H1 (cell line): ENCODE measurements around the gene LRP8. TPM values are rescaled to one million over a fixed set of nuclear protein-coding genes. Genes with fewer than 3 reads are reported as not detected.

Experiments
- CTCF ChIA-PET: fragments of 300-600 bp; sonication (Branson Sonifier 250); formaldehyde crosslinking; loops from one replicate; lab custom pipeline; 2021; ENCODE audit not compliant: partially characterized antibody; lab: Charles Lee
- POLR2A ChIA-PET: fragments of 300-600 bp; sonication (Branson Sonifier 250); formaldehyde crosslinking; loops from one replicate; lab custom pipeline; 2021; ENCODE audit warnings: inconsistent platforms; ENCODE audit not compliant: partially characterized antibody; lab: Charles Lee
- DNase-seq, 2 experiments: peaks; one replicate each; pipeline versions ENCODE4 v3.0.0 to v3.0.0-alpha.2; 2010 to 2022; ENCODE audit warnings: low spot score in 2 of 2, low read depth in 1 of 2, mixed read lengths in 1 of 2
- FAIRE-seq: peaks from 2 replicates; lab custom pipeline; 2011; peaks lifted over from hg19 to GRCh38; lab: Jason Lieb, UNC
- H2AFZ ChIP-seq: 2 replicates; pipeline ENCODE4 v1.8.1; 2012; ENCODE audit warnings: low read length, inconsistent platforms
- H2AK5ac ChIP-seq: 2 replicates; pipeline ENCODE4 v1.6.1; 2013; ENCODE audit warnings: low read depth, low read length
- H2BK120ac ChIP-seq: replicated peaks from 2 replicates; pipeline ENCODE3; 2013; ENCODE audit warnings: low read depth, low read length, inconsistent platforms
- H2BK12ac ChIP-seq: 2 replicates; pipeline ENCODE4 v1.6.1; 2013; ENCODE audit warnings: low read depth, low read length
- H2BK15ac ChIP-seq: 2 replicates; pipeline ENCODE4 v1.6.1; 2013; ENCODE audit warnings: low read length
- H2BK20ac ChIP-seq: 2 replicates; pipeline ENCODE4 v1.6.1; 2013; ENCODE audit warnings: low read length
- H2BK5ac ChIP-seq: 2 replicates; pipeline ENCODE4 v1.6.1; 2013; ENCODE audit warnings: low read depth, low read length
- H3K14ac ChIP-seq: 2 replicates; pipeline ENCODE4 v1.6.1; 2013; ENCODE audit warnings: inconsistent platforms; ENCODE audit not compliant: insufficient read length
- H3K18ac ChIP-seq: 2 replicates; pipeline ENCODE4 v1.6.1; 2013; ENCODE audit warnings: low read length; ENCODE audit errors: extremely low read depth
- H3K23ac ChIP-seq: 2 replicates; pipeline ENCODE4 v1.6.1; 2013; ENCODE audit warnings: inconsistent platforms; ENCODE audit not compliant: insufficient read length
- H3K23me2 ChIP-seq: 2 replicates; pipeline ENCODE4 v1.6.1; 2013; ENCODE audit warnings: low read depth, low read length
- H3K27ac ChIP-seq: 2 replicates; pipeline ENCODE4 v1.6.1; 2011; ENCODE audit warnings: low read depth, low read length, inconsistent platforms
- H3K27me3 ChIP-seq, 4 experiments: replicated peaks in 1 of 4; 1 replicate in 1 of 4; 2 replicates in 3 of 4; pipeline versions ENCODE4 v1.6.1 to v1.8.1; 2011 to 2013; ENCODE audit warnings: low read length in 3 of 4, mild to moderate bottlenecking in 3 of 4, inconsistent platforms in 2 of 4, mixed read lengths in 2 of 4, moderate library complexity in 1 of 4; ENCODE audit not compliant: control insufficient read depth in 3 of 4, insufficient read depth in 3 of 4; ENCODE audit errors: extremely low read depth in 1 of 4
- H3K36me3 ChIP-seq, 4 experiments: 2 replicates each; pipeline versions ENCODE4 v1.6.1 to v1.8.1; 2011 to 2013; ENCODE audit warnings: mild to moderate bottlenecking in 4 of 4, low read length in 3 of 4, moderate library complexity in 2 of 4, control low read depth in 1 of 4, inconsistent platforms in 1 of 4; ENCODE audit not compliant: insufficient read depth in 4 of 4, control insufficient read depth in 2 of 4
- H3K4ac ChIP-seq: replicated peaks from 2 replicates; pipeline ENCODE3; 2013; ENCODE audit warnings: low read length, low read depth, mixed read lengths, inconsistent platforms; ENCODE audit not compliant: insufficient read length
- H3K4me1 ChIP-seq, 4 experiments: replicated peaks in 1 of 4; 1 replicate in 1 of 4; 2 replicates in 3 of 4; pipeline versions ENCODE4 v1.6.1 to v1.8.1; 2011 to 2013; ENCODE audit warnings: low read length in 3 of 4, inconsistent platforms in 2 of 4, mixed read lengths in 1 of 4; ENCODE audit not compliant: insufficient read depth in 4 of 4, control insufficient read depth in 3 of 4
- H3K4me2 ChIP-seq, 2 experiments: 2 replicates each; pipeline versions ENCODE4 v1.6.1 to v1.8.1; 2011 to 2013; ENCODE audit warnings: low read depth in 2 of 2, low read length in 2 of 2, control low read depth in 1 of 2, inconsistent platforms in 1 of 2, mild to moderate bottlenecking in 1 of 2; ENCODE audit not compliant: insufficient read depth in 1 of 2
- H3K4me3 ChIP-seq, 4 experiments: fragments of 200-600, 300-600 bp in 1 of 4; sonication (generic), shearing (Covaris generic), sonication (Bioruptor Twin) in 1 of 4; 2 replicates each; pipeline versions ENCODE4 v1.5.1 to v1.8.1; 2011 to 2016; ENCODE audit warnings: low read length in 4 of 4, low read depth in 3 of 4, control low read depth in 2 of 4, inconsistent platforms in 2 of 4, mild to moderate bottlenecking in 2 of 4, mixed read lengths in 1 of 4, moderate library complexity in 1 of 4; ENCODE audit not compliant: insufficient read depth in 2 of 4; ENCODE audit errors: extremely low read depth in 1 of 4
- H3K56ac ChIP-seq: replicated peaks from 2 replicates; pipeline ENCODE3; 2013; ENCODE audit warnings: low read depth, mild to moderate bottlenecking, mixed read lengths, low read length, inconsistent platforms; ENCODE audit not compliant: insufficient read length
- H3K79me1 ChIP-seq: 2 replicates; pipeline ENCODE4 v1.6.1; 2013; ENCODE audit warnings: low read depth, low read length, control low read depth
- H3K79me2 ChIP-seq, 2 experiments: 2 replicates each; pipeline versions ENCODE4 v1.6.1 to v1.8.1; 2012 to 2013; ENCODE audit warnings: low read length in 2 of 2, mild to moderate bottlenecking in 2 of 2, inconsistent platforms in 1 of 2; ENCODE audit not compliant: insufficient read depth in 2 of 2, control insufficient read depth in 1 of 2
- H3K9ac ChIP-seq, 4 experiments: replicated peaks in 1 of 4; 1 replicate in 1 of 4; 2 replicates in 3 of 4; pipeline versions ENCODE4 v1.6.1 to v1.8.1; 2011 to 2013; ENCODE audit warnings: low read depth in 3 of 4, low read length in 3 of 4, control low read depth in 2 of 4, mild to moderate bottlenecking in 2 of 4, moderate library complexity in 2 of 4, inconsistent platforms in 1 of 4; ENCODE audit errors: extremely low read depth in 1 of 4
- H3K9me3 ChIP-seq, 2 experiments: 2 replicates each; pipeline versions ENCODE4 v1.6.1 to v1.8.1; 2012 to 2013; ENCODE audit warnings: mild to moderate bottlenecking in 2 of 2, moderate library complexity in 2 of 2, control low read depth in 1 of 2, inconsistent platforms in 1 of 2, low read depth in 1 of 2, low read length in 1 of 2, mixed read lengths in 1 of 2; ENCODE audit not compliant: insufficient read depth in 2 of 2
- H4K20me1 ChIP-seq, 2 experiments: replicated peaks in 1 of 2; 2 replicates each; pipeline versions ENCODE3 to v1.8.1; 2011 to 2013; ENCODE audit warnings: inconsistent platforms in 2 of 2, low read length in 2 of 2, mild to moderate bottlenecking in 1 of 2; ENCODE audit not compliant: insufficient read depth in 2 of 2, control insufficient read depth in 1 of 2
- H4K5ac ChIP-seq: 2 replicates; pipeline ENCODE4 v1.6.1; 2013; ENCODE audit warnings: low read length, low read depth, mixed read lengths, inconsistent platforms; ENCODE audit not compliant: insufficient read length
- H4K8ac ChIP-seq: 2 replicates; pipeline ENCODE4 v1.8.0; 2013; ENCODE audit warnings: mild to moderate bottlenecking, moderate library complexity, low read length, inconsistent platforms; ENCODE audit not compliant: insufficient read depth; ENCODE audit errors: extremely low read depth
- H4K91ac ChIP-seq: replicated peaks from 2 replicates; pipeline ENCODE3; 2013; ENCODE audit warnings: low read length, mixed read lengths, inconsistent platforms; ENCODE audit not compliant: insufficient read length
- BRCA1 ChIP-seq: IDR thresholded peaks from 2 replicates; pipeline ENCODE4 v1.6.1; 2012; ENCODE audit warnings: low read depth, low read length, improper control_type of control experiment
- CBX8 ChIP-seq: fragments of 300-800, 300-1000 bp; sonication (generic); IDR thresholded peaks from 2 replicates; pipeline ENCODE4 v1.7.1; 2016; ENCODE audit warnings: low read depth, low read length, borderline replicate concordance
- CTCF ChIP-seq, 3 experiments: IDR thresholded peaks; 1 replicate in 2 of 3; 2 replicates in 1 of 3; pipeline versions ENCODE4 v1.5.1 to v1.6.1; 2011; ENCODE audit warnings: low read length in 3 of 3, mild to moderate bottlenecking in 3 of 3, inconsistent platforms in 2 of 3, low read depth in 1 of 3, moderate library complexity in 1 of 3; ENCODE audit not compliant: insufficient read depth in 1 of 3; ENCODE audit errors: control extremely low read depth in 1 of 3
- EZH2 ChIP-seq: fragments of 200-600 bp; sonication (generic); IDR thresholded peaks from 2 replicates; pipeline ENCODE4 v1.7.1; 2012; ENCODE audit warnings: low read depth, mild to moderate bottlenecking, moderate library complexity, low read length, inconsistent platforms; ENCODE audit not compliant: severe bottlenecking
- FOSL1 ChIP-seq: IDR thresholded peaks from 2 replicates; pipeline ENCODE4 v1.6.1; 2011; ENCODE audit warnings: mild to moderate bottlenecking, low read depth, low read length, moderate library complexity; ENCODE audit not compliant: insufficient read depth
- JUND ChIP-seq: IDR thresholded peaks from 2 replicates; pipeline ENCODE4 v1.6.1; 2011; ENCODE audit warnings: mild to moderate bottlenecking, improper control_type of control experiment, low read length
- RAD21 ChIP-seq, 2 experiments: IDR thresholded peaks in 1 of 2; conservative IDR thresholded peaks in 1 of 2; 2 replicates each; pipeline ENCODE4 v1.6.1; 2011; ENCODE audit warnings: low read depth in 2 of 2, low read length in 2 of 2, improper control_type of control experiment in 1 of 2, inconsistent platforms in 1 of 2, mild to moderate bottlenecking in 1 of 2, moderate library complexity in 1 of 2
- RFX5 ChIP-seq: IDR thresholded peaks from 2 replicates; pipeline ENCODE4 v1.6.1; 2011; ENCODE audit warnings: low read depth, low read length, improper control_type of control experiment, borderline replicate concordance
- WGBS, 2 experiments: shearing (Covaris generic) in 1 of 2; methylation state at CpG; one replicate each; pipeline versions ENCODE4 v1.1.6 to v1.1.7; 2013 to 2015; ENCODE audit warnings: low lambda C conversion rate in 2 of 2, mixed read lengths in 2 of 2, inconsistent platforms in 1 of 2, low coverage in 1 of 2, missing lambda C conversion rate in 1 of 2; ENCODE audit not compliant: insufficient replicate concordance in 2 of 2, insufficient coverage in 1 of 2, insufficient read length in 1 of 2; ENCODE audit errors: extremely low coverage in 1 of 2, missing lambda C conversion rate in 1 of 2; 5-methylcytosine and 5-hydroxymethylcytosine counted together
- polyA plus RNA-seq, 7 experiments: library from polyadenylated mRNA; depleted of rRNA in 3 of 7; stranded (reverse) in 5 of 7; unstranded in 2 of 7; fragments of >200 nt in 5 of 7; fragments of 200-250 nt in 2 of 7; gene quantifications; 1 replicate in 5 of 7; 2 replicates in 1 of 7; 4 replicates in 1 of 7; pipeline versions ENCODE4 v1.2.1 to v1.2.3, GENCODE V29; 2011 to 2013; ENCODE audit warnings: missing spikeins in 2 of 7, mixed read lengths in 2 of 7
- total RNA-seq: library from RNA; stranded (reverse); fragmentation: NEBNext Ultra II Directional; extraction: Animal tissue kit (Norgen Biotek cat#: 25700); gene quantifications from 2 replicates; pipeline ENCODE4 v1.2.1, GENCODE V29; 2021

The LRP8 gene
- total and polyA plus RNA-seq, 2 of the 8 experiments (the other 6 are each of a cell fraction or from before 2014, with no cell fraction given) = 63.2 to 66.4 TPM

GRCh38 chr1:53285969-53286760, 41.7 kb downstream of the LRP8 start:
- H3K18ac ChIP-seq = no peak overlapping the region
- no peak overlapping the region for H4K91ac ChIP-seq
- CTCF ChIA-PET = interaction anchor here (0.6 to 11.3 kb wide), 7 partner anchors 8 to 376 kb away, joined by 3 to 103 read pairs (median 6); no protein-coding TSS in a partner anchor
- no peak overlapping the region for H3K9ac ChIP-seq
- H3K79me1 ChIP-seq = peaks cover 9% of the 10 kb centered on the region; the same call in 1 of the 2 replicates
- H3K9me3 ChIP-seq = no peaks in the 10 kb centered on the region
- H3K36me3 ChIP-seq = peaks cover 9 to 67% (median 24%) of the 10 kb centered on the region in 4 experiments; a peak in 7 of 8 replicates
- peaks cover 0 to 7% of the 10 kb centered on the region in 2 experiments for H4K20me1 ChIP-seq
- no peak overlapping the region for H2BK120ac ChIP-seq
- H2AFZ ChIP-seq = no peak overlapping the region
- H4K5ac ChIP-seq = no peak overlapping the region
- no peaks in the 10 kb centered on the region for H3K23me2 ChIP-seq
- H4K8ac ChIP-seq = no peak overlapping the region
- no peak overlapping the region for H3K23ac ChIP-seq
- H3K79me2 ChIP-seq = no peaks in the 10 kb centered on the region
- no peak overlapping the region for H3K4ac ChIP-seq
- H3K27me3 ChIP-seq = no peaks in the 10 kb centered on the region
- POLR2A ChIA-PET = interaction anchor here (1.1 kb wide), 1 partner anchor 26 kb away, joined by 3 read pairs; no protein-coding TSS in a partner anchor
- H2AK5ac ChIP-seq = no peak overlapping the region
- no peak overlapping the region for H2BK15ac ChIP-seq
- no peak overlapping the region for H3K4me3 ChIP-seq
- H2BK12ac ChIP-seq = no peak overlapping the region
- peaks cover 0 to 18% (median 2%) of the 10 kb centered on the region in 4 experiments; a peak in 3 of 7 replicates for H3K4me1 ChIP-seq
- no peak overlapping the region for H3K27ac ChIP-seq
- FAIRE-seq (no peak), DNase-seq (no peak)
- H3K4me2 ChIP-seq = no peak overlapping the region
- no peak overlapping the region for H2BK20ac ChIP-seq
- no peak overlapping the region for H3K14ac ChIP-seq
- no peak overlapping the region for H3K56ac ChIP-seq
- 95% methylated on average over 7 of the region's 8 CpGs; no CpG with 5 or more reads in 1 of the 2 experiments for WGBS, 2 experiments
- no peak overlapping the region for H2BK5ac ChIP-seq
- TF ChIP-seq RFX5 (no peak), FOSL1 (no peak), CTCF (IDR thresholded peaks at IDR 0.05; ENCODE audit: control extremely low read depth in 1 of 3, insufficient read depth in 1 of 3, low read depth in 1 of 3, low read length in 3 of 3) (no peak), JUND (no peak), CBX8 (no peak), RAD21 (IDR thresholded peaks at IDR 0.05 in 1 of 2, conservative IDR thresholded peaks at IDR 0.05 in 1 of 2; ENCODE audit: low read depth in 2 of 2, low read length in 2 of 2) (no peak), EZH2 (no peak), BRCA1 (no peak)
